Upper lobe of right lung (tissue), 1 donor: Measurements from ENCODE around the gene TEX14. TPM values are rescaled to one million over a fixed set of nuclear protein-coding genes. Genes with fewer than 3 reads are reported as not detected.
A peak's percentile ranks its signal among the peaks of the same experiment; 100 is the strongest.

Experiments
- ATAC-seq: fragments of 200-7000 bp; cut with Tn5 transposase; one replicate; pipeline ENCODE4 v1.9.1; 2020; ENCODE audit warnings: mild to moderate bottlenecking, moderate library complexity
- DNase-seq: peaks from one replicate; pipeline ENCODE4 v3.0.0-alpha.2; 2020
- H3K27ac ChIP-seq: fragments of 200-600 bp; one replicate; pipeline ENCODE4 v1.8.0; 2022
- H3K27me3 ChIP-seq: fragments of 200-600 bp; one replicate; pipeline ENCODE4 v1.8.0; 2022; ENCODE audit warnings: mild to moderate bottlenecking
- H3K36me3 ChIP-seq: fragments of 200-600 bp; one replicate; pipeline ENCODE4 v1.8.0; 2022
- H3K4me1 ChIP-seq: fragments of 200-600 bp; one replicate; pipeline ENCODE4 v1.8.0; 2022
- H3K4me3 ChIP-seq: fragments of 200-600 bp; one replicate; pipeline ENCODE4 v1.8.0; 2022; ENCODE audit warnings: mild to moderate bottlenecking
- H3K9me3 ChIP-seq: fragments of 200-600 bp; one replicate; pipeline ENCODE4 v1.8.0; 2022
- CTCF ChIP-seq: fragments of 200-600 bp; IDR thresholded peaks from one replicate; pipeline ENCODE4 v1.8.0; 2022; ENCODE audit warnings: antibody characterized with exemption
- intact Hi-C: fragments of 100-400 bp; cut with DNase I; formaldehyde crosslinking; loops from one replicate; pipeline ENCODE4 v1.11.0; 2022
- total RNA-seq: library from RNA; stranded (reverse); fragmentation: NEBNext Ultra II Directional; extraction: Animal tissue kit (Norgen Biotek cat#: 25700); gene quantifications from one replicate; pipeline ENCODE4 v1.2.1, GENCODE V29; 2021
- donor health status: DM: no; HTN: yes; CAD: no; lungs with severe emphysema.

The TEX14 gene
- total RNA-seq, 1 donor from 2014 or later, result 1.3 TPM

- intact Hi-C loops, result loop anchor here (10.0 kb wide), 1 partner anchor 473 kb away; no protein-coding TSS in a partner anchor
- Histone ChIP-seq H3K27me3 (no peaks in the 10 kb centered on the region), H3K27ac (no peak overlapping the region), H3K36me3 (no peaks in the 10 kb centered on the region), H3K9me3 (no peaks in the 10 kb centered on the region), H3K4me1 (peaks cover 10% of the 10 kb centered on the region), H3K4me3 (no peak overlapping the region)
- ATAC-seq (no peak), DNase-seq (no peak)
- no peak for TF ChIP-seq CTCF
These were observed 170.2 kb downstream of the TEX14 start for GRCh38 chr17:58521680-58522079.

DNA sequence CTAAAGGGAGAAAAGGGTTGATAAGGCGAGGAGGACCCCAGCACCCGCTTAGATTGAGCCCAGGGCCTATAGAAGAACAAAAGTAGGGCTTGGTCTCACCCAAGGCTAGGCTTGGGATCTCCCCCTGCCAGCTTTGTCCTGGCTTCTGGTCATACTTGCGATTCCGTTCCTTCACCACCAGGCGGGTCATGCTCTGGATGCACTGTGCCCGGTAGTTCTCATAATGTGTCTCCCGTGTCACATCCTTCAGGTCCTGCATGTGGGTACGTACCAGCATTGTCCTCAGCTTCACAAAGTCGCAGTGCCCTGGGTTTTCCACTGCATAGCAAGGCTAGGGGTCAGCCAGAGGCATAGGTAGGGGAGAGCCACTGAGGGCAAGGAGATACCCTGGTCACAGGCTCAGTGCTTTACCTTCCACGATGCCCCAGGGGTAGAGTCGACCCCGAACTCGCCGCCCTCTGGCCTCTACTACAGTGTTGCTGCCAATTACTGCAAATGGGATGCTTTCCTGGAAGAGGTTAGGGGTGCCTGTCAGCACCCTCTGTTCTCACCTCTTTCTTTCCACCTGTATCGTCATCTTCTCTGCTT, 170.9 kb downstream of the TEX14 start:
- H3K4me1 ChIP-seq, result peaks cover 17% of the 10 kb centered on the region
- H3K9me3 ChIP-seq, result no peaks in the 10 kb centered on the region
- no peak overlapping the region for H3K4me3 ChIP-seq
- no peaks in the 10 kb centered on the region for H3K27me3 ChIP-seq
- H3K27ac ChIP-seq, result peak overlapping the region; percentile 92
- ATAC-seq (no peak), DNase-seq (no peak)
- TF ChIP-seq CTCF, result peak; percentile 37
- H3K36me3 ChIP-seq, result no peaks in the 10 kb centered on the region
- intact Hi-C loops, result loop anchor here (10.0 kb wide), 1 partner anchor 474 kb away; no protein-coding TSS in a partner anchor

GRCh38 chr17:58517928-58518609, 173.8 kb downstream of the TEX14 start:
- Histone ChIP-seq H3K4me1 (peaks cover 23% of the 10 kb centered on the region), H3K36me3 (no peaks in the 10 kb centered on the region)
- intact Hi-C loops, result no loop called here

DNA sequence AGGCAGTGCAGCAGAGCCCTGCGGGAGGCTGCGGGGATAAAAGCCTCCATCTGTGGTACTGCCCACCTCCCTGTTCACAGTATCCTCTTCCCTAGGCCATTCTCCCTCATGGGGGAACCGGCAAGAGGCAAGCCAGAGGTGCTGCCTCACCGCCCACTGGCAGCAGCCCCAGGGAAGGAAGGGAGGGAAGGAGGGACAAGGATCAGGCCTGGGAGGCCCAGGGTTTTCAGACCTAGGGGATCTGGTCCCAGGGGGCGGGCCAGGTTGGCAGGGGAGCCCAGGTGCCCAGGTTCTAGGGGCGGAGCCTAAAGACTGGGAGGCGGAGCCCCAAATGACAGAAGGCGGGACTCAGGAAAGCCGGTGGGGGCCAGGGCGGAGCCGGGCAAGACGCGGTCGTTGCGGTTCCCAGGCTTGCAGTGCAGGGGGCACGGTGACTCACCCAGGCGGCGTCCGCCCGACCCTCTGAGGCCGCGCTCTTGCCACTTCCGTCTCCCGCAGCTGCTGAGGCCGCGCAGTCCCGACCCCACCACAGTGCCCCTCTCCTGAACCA, 174.4 kb downstream of the TEX14 start:
- no peaks in the 10 kb centered on the region for H3K9me3 ChIP-seq
- no peak for TF ChIP-seq CTCF
- H3K4me1 ChIP-seq, result peaks cover 26% of the 10 kb centered on the region
- no peaks in the 10 kb centered on the region for H3K27me3 ChIP-seq
- no peak for ATAC-seq
- H3K36me3 ChIP-seq, result peaks cover 3% of the 10 kb centered on the region
- peak overlapping the region; percentile 81 for H3K4me3 ChIP-seq
- intact Hi-C loops, result no loop called here
- no peak for DNase-seq
- peak overlapping the region; percentile 93 for H3K27ac ChIP-seq

More at GRCh38 chr17:58517928-58518609, 173.8 kb downstream of the TEX14 start:
- Histone ChIP-seq H3K4me3 (peak overlapping the region; percentile 81), H3K9me3 (no peaks in the 10 kb centered on the region), H3K27ac (peak overlapping the region; percentile 93), H3K27me3 (no peaks in the 10 kb centered on the region)
- DNase-seq, result peak; percentile 100
- peak; percentile 92 for ATAC-seq
- no peak for TF ChIP-seq CTCF

- peak overlapping the region; percentile 93 for H3K27ac ChIP-seq
- H3K4me3 ChIP-seq, result peak overlapping the region; percentile 81
- peaks cover 26% of the 10 kb centered on the region for H3K4me1 ChIP-seq
- no peak for DNase-seq
- ATAC-seq, result no peak
- no peaks in the 10 kb centered on the region for H3K9me3 ChIP-seq
- no peak for TF ChIP-seq CTCF
- intact Hi-C loops, result no loop called here
- H3K36me3 ChIP-seq, result peaks cover 10% of the 10 kb centered on the region
- H3K27me3 ChIP-seq, result no peaks in the 10 kb centered on the region
These were observed 175.0 kb downstream of the TEX14 start for GRCh38 chr17:58516644-58517377.
